Caco-2 (cell line): ENCODE measurements around the gene SRRM4. TPM values are rescaled to one million over a fixed set of nuclear protein-coding genes. Genes with fewer than 3 reads are reported as not detected.

Experiments
- BruUV-seq: library from RNA; stranded (reverse); fragments of 400-500 nt; replicated peaks from 2 replicates; lab custom pipeline; 2021; lab: Mats Ljungman, UMichigan
- CTCF ChIA-PET: fragments of 300-600 bp; sonication (Branson Sonifier 250); formaldehyde crosslinking; loops from one replicate; lab custom pipeline; 2022; ENCODE audit warnings: antibody characterized with exemption; lab: Charles Lee
- POLR2A ChIA-PET: fragments of 300-600 bp; sonication (Branson Sonifier 250); formaldehyde crosslinking; loops from one replicate; lab custom pipeline; 2022; ENCODE audit warnings: antibody characterized with exemption; lab: Charles Lee
- DNase-seq, 2 experiments: peaks; one replicate each; pipeline versions ENCODE4 v3.0.0 to v3.0.0-alpha.2; 2020 to 2022
- H3K27me3 ChIP-seq: replicated peaks from 2 replicates; pipeline ENCODE4 v1.6.0; 2011; ENCODE audit warnings: low read length; ENCODE audit not compliant: control insufficient read depth, insufficient read depth
- H3K36me3 ChIP-seq: 2 replicates; pipeline ENCODE4 v1.5.1; 2011; ENCODE audit warnings: low read length; ENCODE audit not compliant: control insufficient read depth, insufficient read depth
- H3K4me1 ChIP-seq: fragments of 250-450 bp; sonication (Bioruptor Pico); 2 replicates; pipeline ENCODE4 v1.5.1; 2020; ENCODE audit warnings: mild to moderate bottlenecking
- H3K4me3 ChIP-seq: 2 replicates; pipeline ENCODE4 v1.5.1; 2011; ENCODE audit warnings: low read depth, mild to moderate bottlenecking, control low read depth, low read length
- H3K9me3 ChIP-seq: fragments of 250-450 bp; sonication (Bioruptor Pico); 2 replicates; pipeline ENCODE4 v1.5.1; 2020; ENCODE audit warnings: mild to moderate bottlenecking, moderate library complexity
- H3K27ac Mint-ChIP-seq: one replicate; pipeline ENCODE4 v1.8.0; 2022; ENCODE audit warnings: mixed read lengths; ENCODE audit not compliant: unreplicated experiment
- H3K27me3 Mint-ChIP-seq: one replicate; pipeline ENCODE4 v1.8.0; 2022; ENCODE audit warnings: mixed read lengths; ENCODE audit not compliant: insufficient read depth, unreplicated experiment
- H3K36me3 Mint-ChIP-seq: one replicate; pipeline ENCODE4 v1.8.0; 2022; ENCODE audit warnings: mild to moderate bottlenecking, mixed read lengths; ENCODE audit not compliant: insufficient read depth, unreplicated experiment
- H3K4me1 Mint-ChIP-seq: one replicate; pipeline ENCODE4 v1.8.0; 2022; ENCODE audit warnings: low read depth, mixed read lengths; ENCODE audit not compliant: unreplicated experiment
- H3K4me3 Mint-ChIP-seq: one replicate; pipeline ENCODE4 v1.8.0; 2022; ENCODE audit warnings: mild to moderate bottlenecking, moderate library complexity, mixed read lengths; ENCODE audit not compliant: unreplicated experiment
- H3K9me3 Mint-ChIP-seq: one replicate; pipeline ENCODE4 v1.8.0; 2022; ENCODE audit warnings: mixed read lengths; ENCODE audit not compliant: unreplicated experiment
- CTCF ChIP-seq, 2 experiments: fragments of 200-600 bp in 1 of 2; IDR thresholded peaks; 1 replicate in 1 of 2; 2 replicates in 1 of 2; pipeline versions ENCODE4 v1.5.1 to v1.8.0; 2011 to 2022; ENCODE audit warnings: antibody characterized with exemption in 1 of 2, control low read depth in 1 of 2, inconsistent platforms in 1 of 2, low read depth in 1 of 2, low read length in 1 of 2, mild to moderate bottlenecking in 1 of 2, moderate library complexity in 1 of 2; ENCODE audit not compliant: insufficient read depth in 1 of 2, severe bottlenecking in 1 of 2, unreplicated experiment in 1 of 2
- intact Hi-C: fragments of 100-400 bp; cut with micrococcal nuclease; formaldehyde crosslinking; loops from one replicate; pipeline ENCODE4 v1.10.0; 2022; ENCODE audit not compliant: unreplicated experiment
- total RNA-seq: library from RNA; stranded (reverse); gene quantifications from 2 replicates; pipeline ENCODE4 v1.2.3, GENCODE V29; 2022

Gene SRRM4
- total RNA-seq, 1 experiment from 2014 or later = not detected

GRCh38 chr12:119019166-119019565 lies 37.8 kb downstream of the SRRM4 start:
- Mint-ChIP-seq H3K4me1 (no peaks in the 10 kb centered on the region), H3K4me3 (no peak overlapping the region), H3K27me3 (peaks cover 24% of the 10 kb centered on the region), H3K27ac (no peak overlapping the region), H3K36me3 (no peaks in the 10 kb centered on the region), H3K9me3 (no peaks in the 10 kb centered on the region)
- intact Hi-C loops = no loop called here
- no TSS peak for BruUV-seq
- H3K9me3 ChIP-seq = no peaks in the 10 kb centered on the region
- no peak overlapping the region for H3K4me3 ChIP-seq
- CTCF ChIA-PET = interaction anchor here (0.6 kb wide), 1 partner anchor 66 kb away, joined by 3 read pairs; no protein-coding TSS in a partner anchor
- H3K4me1 ChIP-seq = no peaks in the 10 kb centered on the region
- no peak for DNase-seq
- POLR2A ChIA-PET = no interaction called here
- H3K27me3 ChIP-seq = no peaks in the 10 kb centered on the region; the same call in 1 of the 2 replicates
- no peaks in the 10 kb centered on the region for H3K36me3 ChIP-seq
- TF ChIP-seq CTCF (IDR thresholded peaks at IDR 0.05; ENCODE audit: insufficient read depth in 1 of 2, low read depth in 1 of 2, low read length in 1 of 2, severe bottlenecking in 1 of 2, unreplicated experiment in 1 of 2) = no peak

- Histone ChIP-seq H3K4me1 (no peaks in the 10 kb centered on the region), H3K9me3 (no peaks in the 10 kb centered on the region), H3K36me3 (no peaks in the 10 kb centered on the region), H3K4me3 (no peak overlapping the region), H3K27me3 (no peaks in the 10 kb centered on the region; the same call in 1 of the 2 replicates)
- no TSS peak for BruUV-seq
- no peak overlapping the region for H3K27ac Mint-ChIP-seq
- intact Hi-C loops = no loop called here
- H3K4me3 Mint-ChIP-seq = no peak overlapping the region
- DNase-seq = peak in 1 of 2 experiments; percentile 47
- H3K27me3 Mint-ChIP-seq = peaks cover 17% of the 10 kb centered on the region
- ChIA-PET POLR2A (no interaction called here), CTCF (interaction anchor here (0.6 kb wide), 1 partner anchor 50 kb away, joined by 5 read pairs; no protein-coding TSS in a partner anchor)
- H3K9me3 Mint-ChIP-seq = no peaks in the 10 kb centered on the region
- no peaks in the 10 kb centered on the region for H3K4me1 Mint-ChIP-seq
- H3K36me3 Mint-ChIP-seq = no peaks in the 10 kb centered on the region
- TF ChIP-seq CTCF (IDR thresholded peaks at IDR 0.05; ENCODE audit: insufficient read depth in 1 of 2, low read depth in 1 of 2, low read length in 1 of 2, severe bottlenecking in 1 of 2, unreplicated experiment in 1 of 2) = peak; percentile 33 to 41
These were observed 39.3 kb downstream of the SRRM4 start for GRCh38 chr12:119020406-119021360.

GRCh38 chr12:119024356-119024755 lies 43.0 kb downstream of the SRRM4 start:
- no peaks in the 10 kb centered on the region for H3K9me3 Mint-ChIP-seq
- H3K4me3 Mint-ChIP-seq = no peak overlapping the region
- peaks cover 14% of the 10 kb centered on the region for H3K27me3 Mint-ChIP-seq
- Histone ChIP-seq H3K9me3 (no peaks in the 10 kb centered on the region), H3K4me3 (no peak overlapping the region), H3K36me3 (no peaks in the 10 kb centered on the region), H3K4me1 (no peaks in the 10 kb centered on the region), H3K27me3 (no peaks in the 10 kb centered on the region; the same call in 1 of the 2 replicates)
- intact Hi-C loops = no loop called here
- POLR2A ChIA-PET = no interaction called here
- no TSS peak for BruUV-seq
- TF ChIP-seq CTCF (IDR thresholded peaks at IDR 0.05; ENCODE audit: insufficient read depth in 1 of 2, low read depth in 1 of 2, low read length in 1 of 2, severe bottlenecking in 1 of 2, unreplicated experiment in 1 of 2) = no peak
- H3K27ac Mint-ChIP-seq = no peak overlapping the region
- no peak for DNase-seq
- CTCF ChIA-PET = no interaction called here
- H3K36me3 Mint-ChIP-seq = no peaks in the 10 kb centered on the region
- H3K4me1 Mint-ChIP-seq = no peaks in the 10 kb centered on the region
